ENCODE measurements around the gene TBC1D10B.

The TBC1D10B gene

DNA sequence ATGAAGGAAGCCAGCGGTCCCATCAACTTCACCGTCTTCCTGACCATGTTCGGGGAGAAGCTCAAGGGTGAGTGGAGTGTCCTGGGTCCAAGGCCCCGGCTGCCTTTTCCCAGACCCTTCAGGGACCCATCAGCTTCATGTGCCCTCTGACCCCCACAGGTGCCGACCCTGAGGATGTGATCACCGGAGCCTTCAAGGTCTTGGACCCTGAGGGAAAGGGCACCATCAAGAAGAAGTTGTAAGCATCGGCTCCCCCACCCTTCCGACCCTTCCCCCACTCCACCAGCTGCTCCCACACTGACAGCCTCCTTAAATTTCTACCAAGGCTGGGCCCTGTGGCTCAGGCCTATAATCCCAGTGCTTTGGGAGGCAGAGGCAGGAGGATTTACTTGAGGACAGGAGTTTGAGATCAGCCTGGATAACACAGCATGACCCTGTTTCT lies 6.2 kb upstream of the TBC1D10B start:
- peaks cover 9% of the 10 kb centered on the region for H3K4me1 ChIP-seq (ENCODE audit: control insufficient read depth, insufficient read depth, low read length)
- H3K4me3 ChIP-seq (ENCODE audit: low read length): no peak overlapping the region
- H3K36me3 ChIP-seq (ENCODE audit: control insufficient read depth, insufficient read depth, low read length): no peaks in the 10 kb centered on the region
- peak overlapping the region; percentile 100 for H3K27ac ChIP-seq (ENCODE audit: low read depth, low read length)
- no peak overlapping the region for H3K9ac ChIP-seq (ENCODE audit: low read length)
- H3K27me3 ChIP-seq (ENCODE audit: control insufficient read depth, insufficient read depth, low read length): no peaks in the 10 kb centered on the region

DNA sequence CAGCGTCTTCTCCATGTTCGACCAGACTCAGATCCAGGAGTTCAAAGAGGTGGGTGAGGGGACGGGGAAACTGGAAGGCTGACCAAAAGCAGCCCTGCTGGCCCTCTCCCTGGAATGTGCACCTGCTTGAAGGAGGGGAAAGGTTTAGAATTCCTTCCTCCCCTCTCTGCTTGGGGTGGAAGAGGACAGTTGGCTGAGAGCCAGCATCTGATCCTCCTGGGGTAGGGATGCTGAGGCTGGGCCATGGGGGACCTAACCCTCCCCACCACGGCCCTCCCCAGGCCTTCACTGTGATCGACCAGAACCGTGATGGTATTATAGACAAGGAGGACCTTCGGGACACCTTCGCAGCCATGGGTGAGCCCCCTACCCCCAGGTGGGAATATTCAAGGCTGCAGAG lies 5.6 kb upstream of the TBC1D10B start:
- no peaks in the 10 kb centered on the region for H3K27me3 ChIP-seq (ENCODE audit: control insufficient read depth, insufficient read depth, low read length)
- H3K9ac ChIP-seq (ENCODE audit: low read length): no peak overlapping the region
- H3K27ac ChIP-seq (ENCODE audit: low read depth, low read length): peak overlapping the region; percentile 100
- peaks cover 9% of the 10 kb centered on the region for H3K4me1 ChIP-seq (ENCODE audit: control insufficient read depth, insufficient read depth, low read length)
- H3K36me3 ChIP-seq (ENCODE audit: control insufficient read depth, insufficient read depth, low read length): no peaks in the 10 kb centered on the region
- H3K4me3 ChIP-seq (ENCODE audit: low read length): no peak overlapping the region

DNA sequence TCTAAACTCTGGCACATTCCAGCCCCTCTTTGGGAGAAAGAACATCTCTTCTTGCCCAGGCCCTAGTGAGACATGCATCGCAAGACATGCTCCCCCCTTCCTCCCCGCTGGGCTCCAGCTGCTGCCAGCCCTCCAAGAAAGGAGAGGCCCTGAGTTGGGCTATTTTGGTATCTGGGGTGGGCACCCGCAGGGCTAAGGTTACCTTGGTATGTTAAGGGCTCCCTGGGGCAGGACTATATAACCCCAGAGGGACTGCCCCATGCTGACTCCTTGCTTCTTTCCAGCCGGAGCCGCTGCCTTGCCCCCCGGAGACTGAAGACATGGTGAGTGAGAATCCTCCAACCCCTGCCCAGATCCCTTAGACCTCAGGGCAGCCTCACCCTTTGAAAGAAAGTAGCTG lies 4.2 kb upstream of the TBC1D10B start, which contains the start of gene MYL11:
Gene MYL11, plus strand, starts transcription at position 265 of the 400 bp plus-strand sequence. Its CDS starts 56 bp downstream, at position 321.
- Histone ChIP-seq H3K9ac (ENCODE audit: low read length) (no peak within 1 kb of the TSS), H3K36me3 (ENCODE audit: control insufficient read depth, insufficient read depth, low read length) (no peaks in the 10 kb centered on the region), H3K4me3 (ENCODE audit: low read length) (no peak within 1 kb of the TSS), H3K27ac (ENCODE audit: low read depth, low read length) (no peak within 1 kb of the TSS), H3K27me3 (ENCODE audit: control insufficient read depth, insufficient read depth, low read length) (no peaks in the 10 kb centered on the region), H3K4me1 (ENCODE audit: control insufficient read depth, insufficient read depth, low read length) (peaks cover 9% of the 10 kb centered on the region)

DNA sequence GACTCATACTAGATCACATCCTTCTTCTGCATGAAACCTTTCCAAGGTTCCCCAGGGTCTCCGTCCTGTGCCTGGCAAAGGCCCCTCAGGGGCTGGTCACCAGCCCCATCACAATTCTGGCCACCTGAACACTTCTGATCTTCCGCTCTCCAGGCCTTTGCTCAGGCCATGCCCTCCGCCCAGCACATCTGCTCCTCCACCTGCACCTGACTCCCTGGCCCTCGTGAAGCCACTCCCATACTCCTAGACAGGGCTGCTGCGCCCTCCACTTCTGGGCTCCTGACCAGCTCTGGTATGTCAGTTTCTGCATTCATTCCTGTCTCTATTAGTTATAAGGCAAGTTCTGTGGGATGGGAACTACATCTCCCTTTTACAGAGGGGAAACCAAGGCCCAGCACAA lies 2.4 kb upstream of the TBC1D10B start:
- no peaks in the 10 kb centered on the region for H3K27me3 ChIP-seq (ENCODE audit: control insufficient read depth, insufficient read depth, low read length)
- peaks cover 8% of the 10 kb centered on the region for H3K4me1 ChIP-seq (ENCODE audit: control insufficient read depth, insufficient read depth, low read length)
- H3K27ac ChIP-seq (ENCODE audit: low read depth, low read length): no peak overlapping the region
- no peaks in the 10 kb centered on the region for H3K36me3 ChIP-seq (ENCODE audit: control insufficient read depth, insufficient read depth, low read length)
- H3K9ac ChIP-seq (ENCODE audit: low read length): no peak overlapping the region
- no peak overlapping the region for H3K4me3 ChIP-seq (ENCODE audit: low read length)

DNA sequence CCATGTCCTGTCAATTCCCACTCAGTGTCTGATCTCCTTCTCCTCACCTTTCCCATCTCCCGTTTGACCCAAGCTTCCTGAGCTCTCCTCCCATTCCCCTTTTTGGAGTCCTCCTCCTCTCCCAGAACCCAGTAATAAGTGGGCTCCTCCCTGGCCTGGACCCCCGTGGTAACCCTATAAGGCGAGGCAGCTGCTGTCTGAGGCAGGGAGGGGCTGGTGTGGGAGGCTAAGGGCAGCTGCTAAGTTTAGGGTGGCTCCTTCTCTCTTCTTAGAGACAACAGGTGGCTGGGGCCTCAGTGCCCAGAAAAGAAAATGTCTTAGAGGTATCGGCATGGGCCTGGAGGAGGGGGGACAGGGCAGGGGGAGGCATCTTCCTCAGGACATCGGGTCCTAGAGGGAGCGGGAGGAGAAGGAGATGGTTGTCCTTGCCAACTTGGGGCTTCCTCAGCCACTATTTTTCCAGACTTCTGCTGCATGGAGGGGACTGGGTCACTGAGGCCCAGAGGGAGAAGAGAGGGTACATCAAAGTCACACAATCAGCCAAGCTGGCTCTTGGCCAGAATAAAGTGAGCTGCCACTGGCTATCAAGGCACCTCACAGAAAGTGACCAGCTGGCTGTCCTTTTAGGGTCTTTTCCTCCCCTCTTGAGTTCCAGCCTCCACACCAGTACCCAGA lies 1.9 kb upstream of the TBC1D10B start:
- Histone ChIP-seq H3K4me3 (ENCODE audit: low read length) (no peak overlapping the region), H3K27me3 (ENCODE audit: control insufficient read depth, insufficient read depth, low read length) (no peaks in the 10 kb centered on the region), H3K9ac (ENCODE audit: low read length) (no peak overlapping the region), H3K27ac (ENCODE audit: low read depth, low read length) (no peak overlapping the region), H3K4me1 (ENCODE audit: control insufficient read depth, insufficient read depth, low read length) (peaks cover 10% of the 10 kb centered on the region), H3K36me3 (ENCODE audit: control insufficient read depth, insufficient read depth, low read length) (no peaks in the 10 kb centered on the region)

DNA sequence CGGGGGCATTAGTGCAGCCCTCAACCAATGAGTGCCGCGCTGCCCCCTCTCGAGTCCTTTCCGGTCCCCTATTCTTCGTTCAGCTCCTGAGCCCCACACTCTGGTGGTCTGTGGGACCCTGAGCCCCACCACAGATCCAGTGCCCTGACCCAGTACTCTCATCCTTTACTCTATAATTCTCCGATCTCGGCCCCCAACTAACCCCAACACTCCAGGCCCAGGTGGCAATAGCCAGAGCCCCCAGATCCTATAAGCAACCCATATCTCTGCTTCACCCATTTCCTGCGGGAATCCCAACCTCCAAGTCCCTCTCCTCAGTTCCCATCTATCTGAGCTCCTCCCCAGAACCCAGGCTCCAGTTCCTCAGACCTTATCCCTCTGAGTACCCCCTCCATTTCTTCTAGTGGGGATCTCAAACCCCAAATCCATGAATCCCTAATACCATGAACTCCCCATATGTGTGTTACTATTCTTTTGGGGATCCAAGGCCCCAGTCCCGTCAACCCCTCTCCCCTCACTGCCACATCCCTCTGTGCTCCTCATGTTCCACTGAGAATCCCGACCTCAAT lies 1.0 kb upstream of the TBC1D10B start:
- H3K4me3 ChIP-seq (ENCODE audit: low read length): peak overlapping the region; percentile 63
- no peaks in the 10 kb centered on the region for H3K36me3 ChIP-seq (ENCODE audit: control insufficient read depth, insufficient read depth, low read length)
- H3K4me1 ChIP-seq (ENCODE audit: control insufficient read depth, insufficient read depth, low read length): peaks cover 9% of the 10 kb centered on the region
- no peaks in the 10 kb centered on the region for H3K27me3 ChIP-seq (ENCODE audit: control insufficient read depth, insufficient read depth, low read length)
- peak overlapping the region; percentile 89 for H3K27ac ChIP-seq (ENCODE audit: low read depth, low read length)
- H3K9ac ChIP-seq (ENCODE audit: low read length): no peak overlapping the region

DNA sequence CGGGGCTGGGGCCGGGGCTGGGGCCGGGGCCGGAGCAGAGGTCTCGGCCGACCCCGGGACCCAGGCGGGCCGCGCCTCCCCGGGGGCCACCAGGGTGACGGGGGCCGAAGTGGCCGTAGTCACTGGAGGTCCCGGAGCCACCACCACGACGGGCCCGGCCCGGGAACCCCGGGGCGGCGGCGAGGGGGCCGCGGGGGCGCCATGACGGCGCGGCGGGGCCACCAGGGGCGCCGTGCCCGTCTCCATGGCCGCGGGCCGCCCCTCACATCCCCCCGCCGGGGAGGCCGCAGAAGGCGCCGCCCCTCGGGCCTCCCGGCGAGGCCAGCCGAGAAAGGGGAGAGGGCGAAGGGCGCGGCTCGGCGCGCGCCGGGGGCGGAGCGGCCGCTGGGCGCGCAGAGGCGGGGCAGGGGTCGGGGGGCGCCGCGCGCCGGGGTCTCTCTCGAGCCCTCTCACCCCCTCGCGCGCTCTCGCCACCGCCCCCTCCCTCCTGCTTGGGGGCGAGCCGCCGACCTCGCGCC lies 297 bp downstream of the TBC1D10B start:
- Histone ChIP-seq H3K27me3 (ENCODE audit: control insufficient read depth, insufficient read depth, low read length) (no peaks in the 10 kb centered on the region), H3K4me3 (ENCODE audit: low read length) (peak overlapping the region; percentile 90), H3K36me3 (ENCODE audit: control insufficient read depth, insufficient read depth, low read length) (no peaks in the 10 kb centered on the region), H3K27ac (ENCODE audit: low read depth, low read length) (peak overlapping the region; percentile 61), H3K9ac (ENCODE audit: low read length) (no peak overlapping the region), H3K4me1 (ENCODE audit: control insufficient read depth, insufficient read depth, low read length) (peaks cover 9% of the 10 kb centered on the region)

DNA sequence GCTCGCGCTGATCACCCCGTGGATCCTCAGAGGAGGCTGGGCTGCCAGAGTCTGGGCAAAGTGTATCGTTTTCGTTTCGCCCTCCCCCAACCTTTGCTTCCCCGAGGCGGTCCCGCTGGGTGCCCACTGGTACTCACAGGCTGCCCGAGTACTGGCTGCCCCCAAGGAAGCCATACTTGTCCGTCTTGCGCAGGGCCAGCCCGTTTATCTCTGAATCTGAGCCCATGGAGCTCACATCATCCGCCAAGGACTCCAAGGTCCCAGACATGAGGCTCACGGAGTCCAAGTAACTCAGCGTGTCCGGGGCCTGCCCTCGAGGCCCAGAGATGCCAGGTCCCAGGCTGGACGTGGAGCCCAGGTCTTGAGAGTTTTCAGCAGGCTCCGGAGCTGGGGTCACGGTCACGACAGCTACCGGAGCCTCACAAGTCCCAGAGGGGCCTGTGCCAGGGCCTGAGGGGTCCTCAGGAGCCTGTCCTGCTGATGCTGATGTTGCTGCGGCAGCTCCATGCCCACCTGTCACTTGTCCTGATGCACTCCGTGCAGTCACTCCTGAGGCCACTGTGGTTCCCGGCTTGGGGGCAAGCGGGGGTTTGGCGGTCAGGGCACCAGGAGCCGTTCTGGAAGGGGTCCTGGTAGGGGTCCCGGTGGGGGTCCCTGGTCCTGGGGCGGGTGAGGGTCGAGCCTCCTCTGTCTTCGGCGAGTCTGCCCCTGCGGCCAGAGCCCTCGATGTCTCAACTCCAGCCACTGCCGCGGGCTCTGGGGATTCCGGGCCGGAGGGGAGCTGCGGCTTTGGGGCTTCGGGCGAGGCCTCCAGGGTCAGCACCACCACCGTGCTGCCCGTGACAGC lies 980 bp downstream of the TBC1D10B start:
- Histone ChIP-seq H3K4me3 (ENCODE audit: low read length) (peak overlapping the region; percentile 90), H3K27ac (ENCODE audit: low read depth, low read length) (peak overlapping the region; percentile 61), H3K36me3 (ENCODE audit: control insufficient read depth, insufficient read depth, low read length) (peaks cover 3% of the 10 kb centered on the region), H3K4me1 (ENCODE audit: control insufficient read depth, insufficient read depth, low read length) (peaks cover 9% of the 10 kb centered on the region), H3K9ac (ENCODE audit: low read length) (peak overlapping the region; percentile 80), H3K27me3 (ENCODE audit: control insufficient read depth, insufficient read depth, low read length) (no peaks in the 10 kb centered on the region)

DNA sequence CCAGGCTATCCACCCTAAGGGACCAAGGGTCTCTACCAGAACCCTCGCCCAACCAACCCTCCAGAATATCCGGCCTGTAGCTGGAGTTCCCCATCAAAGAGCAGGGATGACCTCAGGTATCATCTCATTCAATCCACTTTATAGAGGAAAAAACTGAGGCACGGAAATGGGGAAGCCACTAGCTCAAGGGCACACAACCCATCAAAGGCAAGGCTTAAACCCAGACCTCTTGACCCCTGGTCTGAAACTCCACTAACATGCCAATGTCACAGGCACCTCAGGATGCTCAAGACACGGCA lies 1.6 kb downstream of the TBC1D10B start:
- Histone ChIP-seq H3K9ac (ENCODE audit: low read length) (peak overlapping the region; percentile 72), H3K27me3 (ENCODE audit: control insufficient read depth, insufficient read depth, low read length) (no peaks in the 10 kb centered on the region), H3K27ac (ENCODE audit: low read depth, low read length) (peak overlapping the region; percentile 61), H3K4me1 (ENCODE audit: control insufficient read depth, insufficient read depth, low read length) (peaks cover 9% of the 10 kb centered on the region), H3K4me3 (ENCODE audit: low read length) (peak overlapping the region; percentile 90), H3K36me3 (ENCODE audit: control insufficient read depth, insufficient read depth, low read length) (peaks cover 3% of the 10 kb centered on the region)

DNA sequence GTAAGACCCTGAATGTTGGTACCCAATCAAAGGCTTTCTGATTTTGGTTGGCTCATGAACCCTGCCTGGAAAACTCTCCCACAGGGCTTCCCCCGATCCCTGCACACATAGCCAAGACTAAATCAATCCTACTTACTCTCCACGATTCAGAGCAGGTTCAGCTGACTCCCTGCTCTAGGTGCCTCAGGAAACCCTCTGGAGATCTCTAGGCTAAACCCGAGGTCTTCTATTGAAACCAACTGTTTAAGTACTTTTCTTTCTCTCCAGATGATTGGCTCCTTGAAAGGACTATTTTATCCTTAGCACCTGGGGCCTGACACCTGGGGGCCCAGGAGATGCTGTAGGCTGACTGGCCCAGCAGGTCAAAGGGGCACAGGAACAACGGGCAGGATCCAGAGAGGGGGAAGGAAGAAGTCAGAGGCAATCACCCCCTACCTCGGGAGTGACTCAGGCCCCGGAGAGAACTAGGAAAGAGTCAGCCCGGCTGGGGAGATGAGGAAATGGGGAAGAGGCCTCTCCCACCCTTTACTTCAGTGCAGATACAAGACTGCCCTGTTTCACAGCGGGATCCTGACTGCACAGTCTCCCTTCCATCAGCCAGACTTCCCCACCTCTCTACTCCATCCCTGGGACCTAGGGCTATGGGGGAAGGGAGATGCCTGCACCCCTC lies 2.0 kb downstream of the TBC1D10B start:
- H3K4me1 ChIP-seq (ENCODE audit: control insufficient read depth, insufficient read depth, low read length): peaks cover 9% of the 10 kb centered on the region
- H3K4me3 ChIP-seq (ENCODE audit: low read length): peak overlapping the region; percentile 90
- H3K27ac ChIP-seq (ENCODE audit: low read depth, low read length): peak overlapping the region; percentile 61
- peak overlapping the region; percentile 72 for H3K9ac ChIP-seq (ENCODE audit: low read length)
- H3K36me3 ChIP-seq (ENCODE audit: control insufficient read depth, insufficient read depth, low read length): peaks cover 3% of the 10 kb centered on the region
- no peaks in the 10 kb centered on the region for H3K27me3 ChIP-seq (ENCODE audit: control insufficient read depth, insufficient read depth, low read length)

DNA sequence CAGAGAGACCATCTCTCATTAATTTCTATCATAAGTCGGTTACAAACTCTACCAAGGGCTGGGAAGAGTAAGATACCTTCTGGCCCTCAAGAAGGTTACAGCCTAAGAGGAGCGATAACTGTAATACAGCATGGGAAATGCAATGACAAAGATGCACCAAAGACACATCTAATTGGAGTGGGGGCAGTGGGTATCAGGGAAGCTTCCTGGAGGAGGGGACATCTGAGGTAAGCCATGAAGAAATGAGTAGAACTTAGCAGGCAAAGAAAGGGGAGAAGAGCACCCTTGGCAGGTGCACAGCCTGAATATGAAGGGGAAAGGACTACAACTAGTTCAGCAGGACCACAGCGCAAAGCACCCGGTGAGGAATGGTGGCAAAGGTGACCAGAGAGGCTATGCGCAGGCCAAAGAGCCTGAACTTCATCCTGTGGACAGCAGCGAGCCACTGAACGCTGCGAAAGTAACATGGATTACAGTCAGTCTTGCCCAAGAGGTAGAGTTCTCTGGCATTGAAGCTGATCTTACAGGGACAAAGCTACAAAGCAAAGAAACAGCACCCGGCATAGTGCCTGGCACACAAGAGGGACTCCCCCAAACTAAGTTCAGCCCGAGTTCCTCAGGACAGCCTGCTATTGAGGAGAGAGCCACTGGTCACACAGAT lies 2.8 kb downstream of the TBC1D10B start:
- peaks cover 9% of the 10 kb centered on the region for H3K4me1 ChIP-seq (ENCODE audit: control insufficient read depth, insufficient read depth, low read length)
- peaks cover 6% of the 10 kb centered on the region for H3K36me3 ChIP-seq (ENCODE audit: control insufficient read depth, insufficient read depth, low read length)
- no peak overlapping the region for H3K27ac ChIP-seq (ENCODE audit: low read depth, low read length)
- H3K4me3 ChIP-seq (ENCODE audit: low read length): peak overlapping the region; percentile 90
- H3K27me3 ChIP-seq (ENCODE audit: control insufficient read depth, insufficient read depth, low read length): no peaks in the 10 kb centered on the region
- no peak overlapping the region for H3K9ac ChIP-seq (ENCODE audit: low read length)

Data from rectal smooth muscle tissue (tissue), 1 donor.